ENCODE results near the gene SELL. TPM values are rescaled to one million over a fixed set of nuclear protein-coding genes. Genes with fewer than 3 reads are reported as not detected.

SELL gene
- total RNA-seq, 2 donors from 2014 or later = 1.3 to 4.8 TPM

- no peaks in the 10 kb centered on the region for H3K9me3 ChIP-seq
- 43% methylated on average over 3 of the region's 3 CpGs for WGBS
- no peaks in the 10 kb centered on the region for H3K27me3 ChIP-seq (replicated peaks; ENCODE audit: insufficient read depth)
- H3K36me3 ChIP-seq = no peaks in the 10 kb centered on the region
- H3K4me3 ChIP-seq = no peak overlapping the region
- no peaks in the 10 kb centered on the region for H3K4me1 ChIP-seq (replicated peaks)
- intact Hi-C loops (cut with DNase I) = no loop called here
- no peak overlapping the region for H3K27ac ChIP-seq
- no peak for DNase-seq (ENCODE audit: low spot score)
- TF ChIP-seq POLR2AphosphoS5 (IDR thresholded peaks at IDR 0.05) (no peak), POLR2A (IDR thresholded peaks at IDR 0.05) (no peak)
- TF ChIP-seq, protein P1, sequence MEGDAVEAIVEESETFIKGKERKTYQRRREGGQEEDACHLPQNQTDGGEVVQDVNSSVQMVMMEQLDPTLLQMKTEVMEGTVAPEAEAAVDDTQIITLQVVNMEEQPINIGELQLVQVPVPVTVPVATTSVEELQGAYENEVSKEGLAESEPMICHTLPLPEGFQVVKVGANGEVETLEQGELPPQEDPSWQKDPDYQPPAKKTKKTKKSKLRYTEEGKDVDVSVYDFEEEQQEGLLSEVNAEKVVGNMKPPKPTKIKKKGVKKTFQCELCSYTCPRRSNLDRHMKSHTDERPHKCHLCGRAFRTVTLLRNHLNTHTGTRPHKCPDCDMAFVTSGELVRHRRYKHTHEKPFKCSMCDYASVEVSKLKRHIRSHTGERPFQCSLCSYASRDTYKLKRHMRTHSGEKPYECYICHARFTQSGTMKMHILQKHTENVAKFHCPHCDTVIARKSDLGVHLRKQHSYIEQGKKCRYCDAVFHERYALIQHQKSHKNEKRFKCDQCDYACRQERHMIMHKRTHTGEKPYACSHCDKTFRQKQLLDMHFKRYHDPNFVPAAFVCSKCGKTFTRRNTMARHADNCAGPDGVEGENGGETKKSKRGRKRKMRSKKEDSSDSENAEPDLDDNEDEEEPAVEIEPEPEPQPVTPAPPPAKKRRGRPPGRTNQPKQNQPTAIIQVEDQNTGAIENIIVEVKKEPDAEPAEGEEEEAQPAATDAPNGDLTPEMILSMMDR (IDR thresholded peaks at IDR 0.05) = no peak
Measured at GRCh38 chr1:169644297-169644696, 67.1 kb downstream of the SELL start.

Other genes with a start within 250 kb of the SELL start
- gene SLC19A2, start 225.7 kb downstream of the SELL start, total RNA-seq = 10 to 100 TPM; 10.6 to 18.7 TPM
- gene F5, start 125.1 kb downstream of the SELL start, total RNA-seq = 1 to 10 TPM; 1.1 to 8.4 TPM
- 10 to 100 TPM in 1 of 2 donors, 1 to 10 TPM in 1; 9.1 to 10.8 TPM for gene SELP, start 81.5 kb downstream of the SELL start, total RNA-seq
- 1 to 10 TPM; 1.7 to 3.0 TPM for gene SELE, start 22.5 kb upstream of the SELL start, total RNA-seq
- gene METTL18, start 83.3 kb upstream of the SELL start, total RNA-seq = 1 to 10 TPM; 5.7 to 7.5 TPM
- 10 to 100 TPM; 15.8 to 18.6 TPM for gene SCYL3, start 182.3 kb upstream of the SELL start, total RNA-seq